Heart left ventricle (tissue), 13 donors: ENCODE data around the gene TRPC1.

Experiments used
- POLR2A ChIP-seq, 2 donors: fragments of 450-650 bp; IDR thresholded peaks; one replicate each; pipeline ENCODE4 v1.6.1; 2017; ENCODE audit warnings: antibody characterized with exemption in 2 of 2, mild to moderate bottlenecking in 2 of 2, moderate library complexity in 2 of 2
- TF ChIP-seq, protein P1 (sequence below), 12 donors: fragments of 200-600 bp; sonication (generic) in 4 of 12; IDR thresholded peaks; one replicate each; pipeline versions ENCODE4 v1.5.0 to v1.8.0; 2018 to 2022; ENCODE audit warnings: antibody characterized with exemption in 12 of 12, mild to moderate bottlenecking in 5 of 12
- donor health status: ischemic (EF 13 %, LVEDD 7.1; RV severe dilation, severe dysfunction).
- donor health status: DM: no; HTN: yes; CAD: no.
- donor health status: DM: no; HTN: no; CAD: no.
- donor health status: ischemic (EF 25% LVEDD 6.9; RV normal size, moderate dysfunction).
- donor health status: ischemic (EF 25% LVEDD 5.7; RV mildly dilated, moderate dysfunction).
- donor health status: ischemic (EF 35%, LVEDD 5.7; RV mildly dilated, moderate dysfunction).
- donor health status: nonischemic (EF 11% LVEDD 7.7; RV severe dilation, severe dysfunction).
- donor health status: DM: yes; HTN: yes; CAD: no.
- donor health status: PGD.
- donor health status: ischemic (EF 29% LVEDD 5.4; RV normal size, mild dysfunction).
- donor health status: nonischemic (EF 23%, LVEDD 6.1; RV moderate dilation, normal function).

DNA sequence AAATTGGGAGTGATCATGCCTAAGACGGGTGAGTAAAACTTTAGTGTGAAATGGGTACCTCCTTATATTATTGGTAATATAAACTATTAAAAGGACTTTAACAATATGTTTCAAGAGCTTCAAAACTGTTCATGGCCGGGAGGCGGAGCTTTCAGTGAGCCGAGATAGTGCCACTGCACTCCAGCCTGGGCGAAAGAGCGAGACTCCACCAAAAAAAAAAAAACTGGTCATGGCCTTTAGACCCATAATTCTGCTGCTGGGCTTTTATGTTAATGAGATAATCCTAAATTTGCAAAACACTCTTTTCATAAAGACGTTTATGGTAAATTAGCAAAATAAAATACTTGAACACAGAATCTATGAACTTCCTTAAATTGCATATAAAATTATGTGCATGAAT lies 22.8 kb downstream of the TRPC1 start:
- no peak for TF ChIP-seq POLR2A (IDR thresholded peaks at IDR 0.05)
- TF ChIP-seq, protein P1, sequence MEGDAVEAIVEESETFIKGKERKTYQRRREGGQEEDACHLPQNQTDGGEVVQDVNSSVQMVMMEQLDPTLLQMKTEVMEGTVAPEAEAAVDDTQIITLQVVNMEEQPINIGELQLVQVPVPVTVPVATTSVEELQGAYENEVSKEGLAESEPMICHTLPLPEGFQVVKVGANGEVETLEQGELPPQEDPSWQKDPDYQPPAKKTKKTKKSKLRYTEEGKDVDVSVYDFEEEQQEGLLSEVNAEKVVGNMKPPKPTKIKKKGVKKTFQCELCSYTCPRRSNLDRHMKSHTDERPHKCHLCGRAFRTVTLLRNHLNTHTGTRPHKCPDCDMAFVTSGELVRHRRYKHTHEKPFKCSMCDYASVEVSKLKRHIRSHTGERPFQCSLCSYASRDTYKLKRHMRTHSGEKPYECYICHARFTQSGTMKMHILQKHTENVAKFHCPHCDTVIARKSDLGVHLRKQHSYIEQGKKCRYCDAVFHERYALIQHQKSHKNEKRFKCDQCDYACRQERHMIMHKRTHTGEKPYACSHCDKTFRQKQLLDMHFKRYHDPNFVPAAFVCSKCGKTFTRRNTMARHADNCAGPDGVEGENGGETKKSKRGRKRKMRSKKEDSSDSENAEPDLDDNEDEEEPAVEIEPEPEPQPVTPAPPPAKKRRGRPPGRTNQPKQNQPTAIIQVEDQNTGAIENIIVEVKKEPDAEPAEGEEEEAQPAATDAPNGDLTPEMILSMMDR (IDR thresholded peaks at IDR 0.05): no peak
